K562 (cell line): ENCODE data around the gene GRIA1. TPM values are rescaled to one million over a fixed set of nuclear protein-coding genes. Genes with fewer than 3 reads are reported as not detected.
A peak's percentile ranks its signal among the peaks of the same experiment; 100 is the strongest.

Experiments
- COPS2 ChIP-seq: fragments of 450-650 bp; conservative IDR thresholded peaks from 2 replicates; pipeline ENCODE4 v1.6.1; 2016; ENCODE audit warnings: mild to moderate bottlenecking, moderate library complexity
- FOXA3 ChIP-seq, 2 experiments: fragments of 450-650 bp in 1 of 2; sonication (generic) in 1 of 2; formaldehyde crosslinking; IDR thresholded peaks in 1 of 2; conservative IDR thresholded peaks in 1 of 2; 2 replicates each; pipeline versions ENCODE4 v1.4.0 to v1.8.0; 2020 to 2022; ENCODE audit warnings: mild to moderate bottlenecking in 2 of 2, missing genetic modification reagents in 1 of 2
- HCFC1 ChIP-seq: IDR thresholded peaks from 2 replicates; pipeline ENCODE4 v1.6.1; 2012; ENCODE audit warnings: low read depth, low read length, improper control_type of control experiment
- HDAC8 ChIP-seq: fragments of 450-650 bp; IDR thresholded peaks from 2 replicates; pipeline ENCODE4 v1.6.1; 2016; ENCODE audit warnings: mild to moderate bottlenecking, missing genetic modification characterization, moderate library complexity, missing compliant biosample characterization
- PPARD ChIP-seq: fragments of 250-450 bp; sonication (Bioruptor Pico); IDR thresholded peaks from 2 replicates; pipeline ENCODE4 v1.8.0; 2022; ENCODE audit warnings: inconsistent platforms, mild to moderate bottlenecking, moderate library complexity
- XRCC5 ChIP-seq: fragments of 200-400 bp; formaldehyde crosslinking; IDR thresholded peaks from 2 replicates; pipeline ENCODE4 v1.6.1; 2017; ENCODE audit warnings: low read depth, mild to moderate bottlenecking, low read length
- YY1 ChIP-seq, 3 experiments: IDR thresholded peaks; 2 replicates each; pipeline ENCODE4 v1.6.1; 2011; ENCODE audit warnings: low read length in 2 of 3, mild to moderate bottlenecking in 2 of 3, moderate library complexity in 2 of 3, borderline replicate concordance in 1 of 3, control low read depth in 1 of 3, low read depth in 1 of 3; ENCODE audit not compliant: insufficient read depth in 3 of 3, insufficient replicate concordance in 2 of 3, control insufficient read depth in 1 of 3, insufficient read length in 1 of 3; ENCODE audit errors: extremely low read depth in 1 of 3
- ZKSCAN8 ChIP-seq: fragments of 200-800 bp; sonication (Bioruptor generic); IDR thresholded peaks from 2 replicates; pipeline ENCODE4 v1.6.1; 2016; ENCODE audit warnings: missing genetic modification characterization, missing compliant biosample characterization
- ZNF274 ChIP-seq: IDR thresholded peaks from 2 replicates; pipeline ENCODE4 v1.6.1; 2011; ENCODE audit warnings: low read depth, mild to moderate bottlenecking, low read length, moderate library complexity, borderline replicate concordance
- polyA plus RNA-seq, 8 experiments: library from polyadenylated mRNA; depleted of rRNA in 4 of 8; stranded (reverse) in 5 of 8; unstranded in 3 of 8; fragments of >200 nt; fragmentation: Nextera tagmentation in 2 of 8; fragmentation: Illumina TruSeq in 1 of 8; extraction: Ambion mirVana in 2 of 8; extraction: Trizol in 1 of 8; gene quantifications; 2 replicates each; pipeline versions ENCODE4 v1.2.1 to v1.2.3, GENCODE V29; 2011 to 2014; ENCODE audit warnings: inconsistent platforms in 1 of 8, missing spikeins in 1 of 8
- total RNA-seq, 7 experiments: library from RNA; depleted of rRNA in 6 of 7; stranded (reverse); fragments of >200 nt in 6 of 7; fragmentation: Illumina TruSeq in 2 of 7; extraction: Trizol in 2 of 7; gene quantifications; 2 replicates each; pipeline versions ENCODE4 v1.2.1 to v1.2.3, GENCODE V29; 2011 to 2021; ENCODE audit warnings: low replicate concordance in 1 of 7
- TF ChIP-seq, protein P1 (sequence below): fragments of 450-650 bp; formaldehyde crosslinking; IDR thresholded peaks from 2 replicates; pipeline ENCODE4 v1.4.0; 2022; ENCODE audit warnings: mild to moderate bottlenecking, moderate library complexity
- TF ChIP-seq, protein P2 (sequence below), 3 experiments: fragments of 200-800 bp in 1 of 3; sonication (Bioruptor generic) in 1 of 3; sonication (generic) in 1 of 3; formaldehyde crosslinking in 1 of 3; IDR thresholded peaks; 2 replicates each; pipeline versions ENCODE4 v1.6.1 to v1.8.0; 2016 to 2022; ENCODE audit warnings: mild to moderate bottlenecking in 2 of 3, missing compliant biosample characterization in 2 of 3, missing genetic modification characterization in 2 of 3, missing genetic modification reagents in 1 of 3
- TF ChIP-seq, protein P3 (sequence below): sonication (generic); formaldehyde crosslinking; IDR thresholded peaks from 2 replicates; pipeline ENCODE4 v1.8.0; 2022; ENCODE audit warnings: mild to moderate bottlenecking, missing genetic modification reagents
- TF ChIP-seq, protein P4 (sequence below), 2 experiments: fragments of 450-650 bp; formaldehyde crosslinking in 1 of 2; IDR thresholded peaks; 2 replicates each; pipeline versions ENCODE4 v1.4.0 to v1.6.1; 2014 to 2020; ENCODE audit warnings: mild to moderate bottlenecking in 2 of 2, borderline replicate concordance in 1 of 2, low read depth in 1 of 2
- TF ChIP-seq, protein P5 (sequence below): fragments of 450-650 bp; formaldehyde crosslinking; conservative IDR thresholded peaks from 2 replicates; pipeline ENCODE4 v1.4.0; 2022; ENCODE audit warnings: mild to moderate bottlenecking, missing genetic modification characterization

GRIA1 gene
- total and polyA plus RNA-seq, 9 of the 15 experiments (the other 6 are each of a cell fraction or from before 2014, with no cell fraction given), result not detected

DNA sequence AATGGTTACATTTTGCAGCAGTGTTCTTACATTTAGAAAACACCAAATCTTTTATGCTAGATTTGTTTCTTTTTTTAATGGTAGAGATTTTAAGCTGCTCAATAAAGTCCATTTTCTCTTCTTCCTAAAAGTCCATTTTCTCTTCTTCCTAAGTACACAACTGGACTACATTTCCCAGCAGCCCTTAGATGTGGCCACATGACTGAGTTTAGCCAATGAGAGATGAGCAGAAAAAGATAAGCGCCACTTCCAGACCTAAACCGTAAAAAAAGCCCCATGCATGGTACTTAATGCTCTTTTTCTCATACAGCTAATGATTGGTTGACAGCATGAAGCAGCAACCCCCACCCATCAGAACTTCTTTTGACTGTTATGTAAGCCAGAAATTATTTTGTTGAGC is 341.5 kb downstream of the GRIA1 start (continued):
- TF ChIP-seq, protein P1, sequence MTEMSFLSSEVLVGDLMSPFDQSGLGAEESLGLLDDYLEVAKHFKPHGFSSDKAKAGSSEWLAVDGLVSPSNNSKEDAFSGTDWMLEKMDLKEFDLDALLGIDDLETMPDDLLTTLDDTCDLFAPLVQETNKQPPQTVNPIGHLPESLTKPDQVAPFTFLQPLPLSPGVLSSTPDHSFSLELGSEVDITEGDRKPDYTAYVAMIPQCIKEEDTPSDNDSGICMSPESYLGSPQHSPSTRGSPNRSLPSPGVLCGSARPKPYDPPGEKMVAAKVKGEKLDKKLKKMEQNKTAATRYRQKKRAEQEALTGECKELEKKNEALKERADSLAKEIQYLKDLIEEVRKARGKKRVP (CRISPR knock-in tag), result no peak
- TF ChIP-seq ZKSCAN8 (CRISPR knock-in tag) (no peak), PPARD (no peak), XRCC5 (no peak), ZNF274 (no peak), HDAC8 (no peak), FOXA3 (CRISPR knock-in tag; conservative IDR thresholded peaks at IDR 0.05 in 1 of 2, IDR thresholded peaks at IDR 0.05 in 1 of 2) (no peak), COPS2 (no peak), YY1 (IDR thresholded peaks at IDR 0.05; ENCODE audit: borderline replicate concordance in 1 of 3, control insufficient read depth in 1 of 3, extremely low read depth in 1 of 3, insufficient read depth in 3 of 3, insufficient read length in 1 of 3, insufficient replicate concordance in 2 of 3, low read depth in 1 of 3, low read length in 2 of 3) (no peak), HCFC1 (peak; percentile 94)
- TF ChIP-seq, protein P2, sequence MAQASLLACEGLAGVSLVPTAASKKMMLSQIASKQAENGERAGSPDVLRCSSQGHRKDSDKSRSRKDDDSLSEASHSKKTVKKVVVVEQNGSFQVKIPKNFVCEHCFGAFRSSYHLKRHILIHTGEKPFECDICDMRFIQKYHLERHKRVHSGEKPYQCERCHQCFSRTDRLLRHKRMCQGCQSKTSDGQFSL (CRISPR knock-in tag; IDR thresholded peaks at IDR 0.05), result no peak
- TF ChIP-seq, protein P2 (tag; IDR thresholded peaks at IDR 0.05), result no peak
- TF ChIP-seq, protein P3, sequence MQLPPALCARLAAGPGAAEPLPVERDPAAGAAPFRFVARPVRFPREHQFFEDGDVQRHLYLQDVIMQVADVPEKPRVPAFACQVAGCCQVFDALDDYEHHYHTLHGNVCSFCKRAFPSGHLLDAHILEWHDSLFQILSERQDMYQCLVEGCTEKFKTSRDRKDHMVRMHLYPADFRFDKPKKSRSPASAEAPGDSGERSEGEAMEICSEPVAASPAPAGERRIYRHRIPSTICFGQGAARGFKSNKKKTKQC, result no peak
- TF ChIP-seq, protein P4, sequence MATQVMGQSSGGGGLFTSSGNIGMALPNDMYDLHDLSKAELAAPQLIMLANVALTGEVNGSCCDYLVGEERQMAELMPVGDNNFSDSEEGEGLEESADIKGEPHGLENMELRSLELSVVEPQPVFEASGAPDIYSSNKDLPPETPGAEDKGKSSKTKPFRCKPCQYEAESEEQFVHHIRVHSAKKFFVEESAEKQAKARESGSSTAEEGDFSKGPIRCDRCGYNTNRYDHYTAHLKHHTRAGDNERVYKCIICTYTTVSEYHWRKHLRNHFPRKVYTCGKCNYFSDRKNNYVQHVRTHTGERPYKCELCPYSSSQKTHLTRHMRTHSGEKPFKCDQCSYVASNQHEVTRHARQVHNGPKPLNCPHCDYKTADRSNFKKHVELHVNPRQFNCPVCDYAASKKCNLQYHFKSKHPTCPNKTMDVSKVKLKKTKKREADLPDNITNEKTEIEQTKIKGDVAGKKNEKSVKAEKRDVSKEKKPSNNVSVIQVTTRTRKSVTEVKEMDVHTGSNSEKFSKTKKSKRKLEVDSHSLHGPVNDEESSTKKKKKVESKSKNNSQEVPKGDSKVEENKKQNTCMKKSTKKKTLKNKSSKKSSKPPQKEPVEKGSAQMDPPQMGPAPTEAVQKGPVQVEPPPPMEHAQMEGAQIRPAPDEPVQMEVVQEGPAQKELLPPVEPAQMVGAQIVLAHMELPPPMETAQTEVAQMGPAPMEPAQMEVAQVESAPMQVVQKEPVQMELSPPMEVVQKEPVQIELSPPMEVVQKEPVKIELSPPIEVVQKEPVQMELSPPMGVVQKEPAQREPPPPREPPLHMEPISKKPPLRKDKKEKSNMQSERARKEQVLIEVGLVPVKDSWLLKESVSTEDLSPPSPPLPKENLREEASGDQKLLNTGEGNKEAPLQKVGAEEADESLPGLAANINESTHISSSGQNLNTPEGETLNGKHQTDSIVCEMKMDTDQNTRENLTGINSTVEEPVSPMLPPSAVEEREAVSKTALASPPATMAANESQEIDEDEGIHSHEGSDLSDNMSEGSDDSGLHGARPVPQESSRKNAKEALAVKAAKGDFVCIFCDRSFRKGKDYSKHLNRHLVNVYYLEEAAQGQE (IDR thresholded peaks at IDR 0.05; ENCODE audit: borderline replicate concordance), result peak; percentile 70
- TF ChIP-seq, protein P4 (CRISPR knock-in tag; IDR thresholded peaks at IDR 0.05; ENCODE audit: low read depth), result no peak
- TF ChIP-seq, protein P5, sequence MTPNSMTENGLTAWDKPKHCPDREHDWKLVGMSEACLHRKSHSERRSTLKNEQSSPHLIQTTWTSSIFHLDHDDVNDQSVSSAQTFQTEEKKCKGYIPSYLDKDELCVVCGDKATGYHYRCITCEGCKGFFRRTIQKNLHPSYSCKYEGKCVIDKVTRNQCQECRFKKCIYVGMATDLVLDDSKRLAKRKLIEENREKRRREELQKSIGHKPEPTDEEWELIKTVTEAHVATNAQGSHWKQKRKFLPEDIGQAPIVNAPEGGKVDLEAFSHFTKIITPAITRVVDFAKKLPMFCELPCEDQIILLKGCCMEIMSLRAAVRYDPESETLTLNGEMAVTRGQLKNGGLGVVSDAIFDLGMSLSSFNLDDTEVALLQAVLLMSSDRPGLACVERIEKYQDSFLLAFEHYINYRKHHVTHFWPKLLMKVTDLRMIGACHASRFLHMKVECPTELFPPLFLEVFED, result no peak
